Ishikawa (cell line): ENCODE measurements around the gene PLSCR1.

ENCODE experiments used
- EP300 ChIP-seq: IDR thresholded peaks from 2 replicates; pipeline ENCODE4 v1.6.1; 2012; ENCODE audit warnings: borderline replicate concordance
- RAD21 ChIP-seq: IDR thresholded peaks from 2 replicates; pipeline ENCODE4 v1.6.1; 2012; ENCODE audit warnings: low read depth
- TF ChIP-seq, protein P1 (sequence below): IDR thresholded peaks from 2 replicates; pipeline ENCODE4 v1.6.1; 2012; ENCODE audit warnings: low read depth, mild to moderate bottlenecking

DNA sequence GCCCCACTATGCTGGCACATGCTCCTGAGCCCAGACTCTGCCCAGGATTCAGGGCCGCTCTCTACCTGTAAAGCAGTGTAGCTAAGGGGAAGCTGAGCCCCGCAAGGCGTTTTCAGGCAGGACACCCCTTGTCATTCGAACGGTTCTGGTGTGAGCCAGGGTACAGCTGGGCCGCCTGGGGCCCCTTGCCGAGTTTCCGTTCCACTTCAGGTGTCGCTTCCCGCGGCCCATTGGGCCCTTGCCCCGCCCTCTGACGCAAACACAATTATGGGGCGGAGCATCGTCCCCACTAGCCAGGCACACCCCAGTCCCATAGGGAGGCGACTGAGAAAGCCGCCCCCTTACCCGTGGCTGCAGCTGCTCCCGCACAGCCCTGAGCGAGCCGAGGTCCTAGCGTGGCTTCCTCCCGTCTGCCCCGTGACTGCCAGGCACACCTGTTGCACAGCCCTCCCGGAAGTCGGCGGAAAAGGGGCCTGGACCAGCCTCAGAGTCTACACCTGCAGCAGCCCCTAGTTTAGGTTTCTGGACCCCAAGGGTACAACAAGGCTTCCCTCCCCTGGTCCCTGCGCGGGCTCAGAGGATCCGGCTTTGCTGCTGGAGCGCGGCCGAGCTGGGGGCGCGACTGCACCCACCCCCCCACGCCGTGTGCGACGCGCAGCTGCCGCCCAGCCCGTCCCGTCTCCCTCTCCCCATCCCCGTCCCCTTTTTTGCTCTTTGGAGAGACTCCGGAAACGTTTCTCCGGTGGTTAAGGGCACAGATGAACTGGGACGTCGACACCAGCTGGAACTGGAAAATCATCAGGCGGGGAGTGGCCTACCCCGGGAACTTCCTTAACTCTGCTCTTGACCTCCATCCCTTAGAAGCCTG lies 75.0 kb downstream of the PLSCR1 start, which contains the start of gene PLSCR2:
- TF ChIP-seq RAD21 (no peak), EP300 (no peak)
- TF ChIP-seq, protein P1, sequence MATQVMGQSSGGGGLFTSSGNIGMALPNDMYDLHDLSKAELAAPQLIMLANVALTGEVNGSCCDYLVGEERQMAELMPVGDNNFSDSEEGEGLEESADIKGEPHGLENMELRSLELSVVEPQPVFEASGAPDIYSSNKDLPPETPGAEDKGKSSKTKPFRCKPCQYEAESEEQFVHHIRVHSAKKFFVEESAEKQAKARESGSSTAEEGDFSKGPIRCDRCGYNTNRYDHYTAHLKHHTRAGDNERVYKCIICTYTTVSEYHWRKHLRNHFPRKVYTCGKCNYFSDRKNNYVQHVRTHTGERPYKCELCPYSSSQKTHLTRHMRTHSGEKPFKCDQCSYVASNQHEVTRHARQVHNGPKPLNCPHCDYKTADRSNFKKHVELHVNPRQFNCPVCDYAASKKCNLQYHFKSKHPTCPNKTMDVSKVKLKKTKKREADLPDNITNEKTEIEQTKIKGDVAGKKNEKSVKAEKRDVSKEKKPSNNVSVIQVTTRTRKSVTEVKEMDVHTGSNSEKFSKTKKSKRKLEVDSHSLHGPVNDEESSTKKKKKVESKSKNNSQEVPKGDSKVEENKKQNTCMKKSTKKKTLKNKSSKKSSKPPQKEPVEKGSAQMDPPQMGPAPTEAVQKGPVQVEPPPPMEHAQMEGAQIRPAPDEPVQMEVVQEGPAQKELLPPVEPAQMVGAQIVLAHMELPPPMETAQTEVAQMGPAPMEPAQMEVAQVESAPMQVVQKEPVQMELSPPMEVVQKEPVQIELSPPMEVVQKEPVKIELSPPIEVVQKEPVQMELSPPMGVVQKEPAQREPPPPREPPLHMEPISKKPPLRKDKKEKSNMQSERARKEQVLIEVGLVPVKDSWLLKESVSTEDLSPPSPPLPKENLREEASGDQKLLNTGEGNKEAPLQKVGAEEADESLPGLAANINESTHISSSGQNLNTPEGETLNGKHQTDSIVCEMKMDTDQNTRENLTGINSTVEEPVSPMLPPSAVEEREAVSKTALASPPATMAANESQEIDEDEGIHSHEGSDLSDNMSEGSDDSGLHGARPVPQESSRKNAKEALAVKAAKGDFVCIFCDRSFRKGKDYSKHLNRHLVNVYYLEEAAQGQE, result no peak
